K562 (cell line): Measurements from ENCODE around the gene SNRNP48. TPM values are rescaled to one million over a fixed set of nuclear protein-coding genes. Genes with fewer than 3 reads are reported as not detected.

Experiments
- BRD4 ChIP-seq: fragments of 200-600 bp; sonication (generic); IDR thresholded peaks from 2 replicates; pipeline ENCODE4 v1.6.1; 2017; ENCODE audit warnings: inconsistent platforms
- CHD4 ChIP-seq: fragments of 200-600 bp; sonication (generic); IDR thresholded peaks from 3 replicates; pipeline ENCODE4 v1.6.1; 2012; ENCODE audit warnings: low read depth, mild to moderate bottlenecking, mixed read lengths, low read length, inconsistent platforms; ENCODE audit not compliant: insufficient read depth, insufficient replicate concordance, poor library complexity, severe bottlenecking
- FOSL1 ChIP-seq: fragments of 200-800 bp; sonication (Bioruptor generic); conservative IDR thresholded peaks from 2 replicates; pipeline ENCODE4 v1.6.1; 2016; ENCODE audit warnings: missing genetic modification characterization, missing compliant biosample characterization
- GABPB1 ChIP-seq: sonication (generic); formaldehyde crosslinking; IDR thresholded peaks from 2 replicates; pipeline ENCODE4 v1.8.0; 2022; ENCODE audit warnings: mild to moderate bottlenecking, missing genetic modification reagents
- LARP7 ChIP-seq: fragments of 450-650 bp; IDR thresholded peaks from 2 replicates; pipeline ENCODE4 v1.6.1; 2016
- MAZ ChIP-seq, 2 experiments: fragments of 450-650 bp in 1 of 2; sonication (generic) in 1 of 2; formaldehyde crosslinking; IDR thresholded peaks in 1 of 2; conservative IDR thresholded peaks in 1 of 2; 2 replicates each; pipeline versions ENCODE4 v1.4.0 to v1.5.0; 2020; ENCODE audit warnings: mild to moderate bottlenecking in 1 of 2, missing genetic modification reagents in 1 of 2
- MCM5 ChIP-seq: fragments of 450-650 bp; IDR thresholded peaks from 2 replicates; pipeline ENCODE4 v1.6.1; 2016; ENCODE audit warnings: low read depth
- MIER1 ChIP-seq: fragments of 450-650 bp; IDR thresholded peaks from 2 replicates; pipeline ENCODE4 v1.6.1; 2016; ENCODE audit warnings: antibody characterized with exemption, mild to moderate bottlenecking, low read depth
- MYC ChIP-seq, 2 experiments: fragments of 250-450 bp in 1 of 2; sonication (Bioruptor Pico) in 1 of 2; IDR thresholded peaks; 2 replicates each; pipeline versions ENCODE4 v1.5.1 to v1.6.1; 2012 to 2021; ENCODE audit warnings: low read depth in 2 of 2, borderline replicate concordance in 1 of 2, improper control_type of control experiment in 1 of 2, low read length in 1 of 2, mild to moderate bottlenecking in 1 of 2, moderate library complexity in 1 of 2
- NFE2L1 ChIP-seq: fragments of 450-650 bp; IDR thresholded peaks from 2 replicates; pipeline ENCODE4 v1.6.1; 2016; ENCODE audit warnings: missing genetic modification characterization, low read depth, mild to moderate bottlenecking, missing compliant biosample characterization, moderate library complexity, borderline replicate concordance
- NFYB ChIP-seq: IDR thresholded peaks from 2 replicates; pipeline ENCODE4 v1.6.1; 2011; ENCODE audit warnings: mild to moderate bottlenecking, moderate library complexity; ENCODE audit not compliant: insufficient read length; ENCODE audit errors: extremely low read depth
- PHF21A ChIP-seq: fragments of 450-650 bp; IDR thresholded peaks from 2 replicates; pipeline ENCODE4 v1.6.1; 2017; ENCODE audit warnings: low read depth, borderline replicate concordance
- RBM15 ChIP-seq: fragments of 200-400 bp; formaldehyde crosslinking; IDR thresholded peaks from 2 replicates; pipeline ENCODE4 v1.6.1; 2018; ENCODE audit warnings: mild to moderate bottlenecking, low read length, moderate library complexity; ENCODE audit not compliant: insufficient read depth
- RBM34 ChIP-seq: fragments of 200-400 bp; formaldehyde crosslinking; IDR thresholded peaks from 2 replicates; pipeline ENCODE4 v1.6.1; 2018; ENCODE audit warnings: low read length, borderline replicate concordance; ENCODE audit not compliant: insufficient read depth
- TBL1XR1 ChIP-seq, 2 experiments: IDR thresholded peaks; 2 replicates each; pipeline ENCODE4 v1.6.1; 2012; ENCODE audit warnings: improper control_type of control experiment in 2 of 2, low read length in 2 of 2, mild to moderate bottlenecking in 1 of 2
- TEAD4 ChIP-seq, 2 experiments: sonication (generic) in 1 of 2; formaldehyde crosslinking in 1 of 2; IDR thresholded peaks; 2 replicates each; pipeline versions ENCODE4 v1.6.1 to v1.8.0; 2012 to 2022; ENCODE audit warnings: borderline replicate concordance in 1 of 2, inconsistent platforms in 1 of 2, low read length in 1 of 2, mild to moderate bottlenecking in 1 of 2, missing genetic modification reagents in 1 of 2
- TFAM ChIP-seq: fragments of 250-450 bp; sonication (Bioruptor Pico); conservative IDR thresholded peaks from 2 replicates; pipeline ENCODE4 v1.5.0; 2021; ENCODE audit warnings: mild to moderate bottlenecking, moderate library complexity
- ZNF134 ChIP-seq: fragments of 250-450 bp; sonication (Bioruptor Pico); conservative IDR thresholded peaks from 2 replicates; pipeline ENCODE4 v1.4.0; 2020
- ZNF41 ChIP-seq: fragments of 250-450 bp; sonication (Bioruptor Pico); conservative IDR thresholded peaks from 2 replicates; pipeline ENCODE4 v1.4.0; 2020; ENCODE audit warnings: mild to moderate bottlenecking
- ZNF583 ChIP-seq: fragments of 250-450 bp; sonication (Bioruptor Pico); IDR thresholded peaks from 2 replicates; pipeline ENCODE4 v1.4.0; 2020
- ZNF696 ChIP-seq: fragments of 250-450 bp; sonication (Bioruptor Pico); conservative IDR thresholded peaks from 2 replicates; pipeline ENCODE4 v1.4.0; 2020; ENCODE audit warnings: mild to moderate bottlenecking, moderate library complexity
- polyA plus RNA-seq, 8 experiments: library from polyadenylated mRNA; depleted of rRNA in 4 of 8; stranded (reverse) in 5 of 8; unstranded in 3 of 8; fragments of >200 nt; fragmentation: Nextera tagmentation in 2 of 8; fragmentation: Illumina TruSeq in 1 of 8; extraction: Ambion mirVana in 2 of 8; extraction: Trizol in 1 of 8; gene quantifications; 2 replicates each; pipeline versions ENCODE4 v1.2.1 to v1.2.3, GENCODE V29; 2011 to 2014; ENCODE audit warnings: inconsistent platforms in 1 of 8, missing spikeins in 1 of 8
- total RNA-seq, 7 experiments: library from RNA; depleted of rRNA in 6 of 7; stranded (reverse); fragments of >200 nt in 6 of 7; fragmentation: Illumina TruSeq in 2 of 7; extraction: Trizol in 2 of 7; gene quantifications; 2 replicates each; pipeline versions ENCODE4 v1.2.1 to v1.2.3, GENCODE V29; 2011 to 2021; ENCODE audit warnings: low replicate concordance in 1 of 7
- TF ChIP-seq, protein P1 (sequence below): fragments of 450-650 bp; conservative IDR thresholded peaks from 2 replicates; pipeline ENCODE4 v1.6.1; 2016; ENCODE audit warnings: missing genetic modification characterization, low read depth, mild to moderate bottlenecking, control low read depth, missing compliant biosample characterization
- TF ChIP-seq, protein P2 (sequence below), 2 experiments: IDR thresholded peaks; 2 replicates each; pipeline ENCODE4 v1.6.1; 2012; ENCODE audit warnings: improper control_type of control experiment in 2 of 2, low read depth in 2 of 2, low read length in 2 of 2, borderline replicate concordance in 1 of 2
- TF ChIP-seq, protein P3 (sequence below): fragments of 450-650 bp; formaldehyde crosslinking; IDR thresholded peaks from 2 replicates; pipeline ENCODE4 v1.4.0; 2020; ENCODE audit warnings: mild to moderate bottlenecking, mixed read lengths

Gene SNRNP48
- total and polyA plus RNA-seq, 9 of the 15 experiments (the other 6 are each of a cell fraction or from before 2014, with no cell fraction given): 6.2 to 32.9 (median 18.6) TPM

DNA sequence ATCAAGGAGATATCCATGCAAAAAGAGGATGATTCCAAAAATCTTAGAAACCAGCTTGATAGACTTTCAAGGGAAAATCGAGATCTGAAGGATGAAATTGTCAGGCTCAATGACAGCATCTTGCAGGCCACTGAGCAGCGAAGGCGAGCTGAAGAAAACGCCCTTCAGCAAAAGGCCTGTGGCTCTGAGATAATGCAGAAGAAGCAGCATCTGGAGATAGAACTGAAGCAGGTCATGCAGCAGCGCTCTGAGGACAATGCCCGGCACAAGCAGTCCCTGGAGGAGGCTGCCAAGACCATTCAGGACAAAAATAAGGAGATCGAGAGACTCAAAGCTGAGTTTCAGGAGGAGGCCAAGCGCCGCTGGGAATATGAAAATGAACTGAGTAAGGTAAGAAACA lies 10.1 kb upstream of the SNRNP48 start (continued):
- TF ChIP-seq ZNF696 (CRISPR knock-in tag): no peak
- no peak for TF ChIP-seq MYC (IDR thresholded peaks at IDR 0.05; ENCODE audit: low read depth, low read length)
- no peak for TF ChIP-seq MYC (CRISPR knock-in tag; IDR thresholded peaks at IDR 0.05; ENCODE audit: borderline replicate concordance, low read depth)
- TF ChIP-seq, protein P1, sequence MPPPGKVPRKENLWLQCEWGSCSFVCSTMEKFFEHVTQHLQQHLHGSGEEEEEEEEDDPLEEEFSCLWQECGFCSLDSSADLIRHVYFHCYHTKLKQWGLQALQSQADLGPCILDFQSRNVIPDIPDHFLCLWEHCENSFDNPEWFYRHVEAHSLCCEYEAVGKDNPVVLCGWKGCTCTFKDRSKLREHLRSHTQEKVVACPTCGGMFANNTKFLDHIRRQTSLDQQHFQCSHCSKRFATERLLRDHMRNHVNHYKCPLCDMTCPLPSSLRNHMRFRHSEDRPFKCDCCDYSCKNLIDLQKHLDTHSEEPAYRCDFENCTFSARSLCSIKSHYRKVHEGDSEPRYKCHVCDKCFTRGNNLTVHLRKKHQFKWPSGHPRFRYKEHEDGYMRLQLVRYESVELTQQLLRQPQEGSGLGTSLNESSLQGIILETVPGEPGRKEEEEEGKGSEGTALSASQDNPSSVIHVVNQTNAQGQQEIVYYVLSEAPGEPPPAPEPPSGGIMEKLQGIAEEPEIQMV (tag): no peak
- no peak for TF ChIP-seq NFE2L1 (tag)
- TF ChIP-seq RBM15: no peak
- TF ChIP-seq RBM34: no peak
- TF ChIP-seq TBL1XR1 (IDR thresholded peaks at IDR 0.05; ENCODE audit: low read length in 2 of 2): no peak
- no peak for TF ChIP-seq MAZ (CRISPR knock-in tag; conservative IDR thresholded peaks at IDR 0.05 in 1 of 2, IDR thresholded peaks at IDR 0.05 in 1 of 2)
- TF ChIP-seq FOSL1 (tag): no peak
- no peak for TF ChIP-seq MIER1
- no peak for TF ChIP-seq TFAM (CRISPR knock-in tag)
- no peak for TF ChIP-seq ZNF134 (CRISPR knock-in tag)
- TF ChIP-seq ZNF41 (CRISPR knock-in tag): no peak
- TF ChIP-seq TEAD4 (IDR thresholded peaks at IDR 0.05; ENCODE audit: low read length): peak; percentile 71
- TF ChIP-seq TEAD4 (CRISPR knock-in tag; IDR thresholded peaks at IDR 0.05; ENCODE audit: borderline replicate concordance): no peak
- TF ChIP-seq GABPB1 (CRISPR knock-in tag): no peak
- TF ChIP-seq, protein P2, sequence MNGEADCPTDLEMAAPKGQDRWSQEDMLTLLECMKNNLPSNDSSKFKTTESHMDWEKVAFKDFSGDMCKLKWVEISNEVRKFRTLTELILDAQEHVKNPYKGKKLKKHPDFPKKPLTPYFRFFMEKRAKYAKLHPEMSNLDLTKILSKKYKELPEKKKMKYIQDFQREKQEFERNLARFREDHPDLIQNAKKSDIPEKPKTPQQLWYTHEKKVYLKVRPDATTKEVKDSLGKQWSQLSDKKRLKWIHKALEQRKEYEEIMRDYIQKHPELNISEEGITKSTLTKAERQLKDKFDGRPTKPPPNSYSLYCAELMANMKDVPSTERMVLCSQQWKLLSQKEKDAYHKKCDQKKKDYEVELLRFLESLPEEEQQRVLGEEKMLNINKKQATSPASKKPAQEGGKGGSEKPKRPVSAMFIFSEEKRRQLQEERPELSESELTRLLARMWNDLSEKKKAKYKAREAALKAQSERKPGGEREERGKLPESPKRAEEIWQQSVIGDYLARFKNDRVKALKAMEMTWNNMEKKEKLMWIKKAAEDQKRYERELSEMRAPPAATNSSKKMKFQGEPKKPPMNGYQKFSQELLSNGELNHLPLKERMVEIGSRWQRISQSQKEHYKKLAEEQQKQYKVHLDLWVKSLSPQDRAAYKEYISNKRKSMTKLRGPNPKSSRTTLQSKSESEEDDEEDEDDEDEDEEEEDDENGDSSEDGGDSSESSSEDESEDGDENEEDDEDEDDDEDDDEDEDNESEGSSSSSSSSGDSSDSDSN (IDR thresholded peaks at IDR 0.05; ENCODE audit: borderline replicate concordance in 1 of 2, low read depth in 2 of 2, low read length in 2 of 2): no peak
- TF ChIP-seq, protein P3, sequence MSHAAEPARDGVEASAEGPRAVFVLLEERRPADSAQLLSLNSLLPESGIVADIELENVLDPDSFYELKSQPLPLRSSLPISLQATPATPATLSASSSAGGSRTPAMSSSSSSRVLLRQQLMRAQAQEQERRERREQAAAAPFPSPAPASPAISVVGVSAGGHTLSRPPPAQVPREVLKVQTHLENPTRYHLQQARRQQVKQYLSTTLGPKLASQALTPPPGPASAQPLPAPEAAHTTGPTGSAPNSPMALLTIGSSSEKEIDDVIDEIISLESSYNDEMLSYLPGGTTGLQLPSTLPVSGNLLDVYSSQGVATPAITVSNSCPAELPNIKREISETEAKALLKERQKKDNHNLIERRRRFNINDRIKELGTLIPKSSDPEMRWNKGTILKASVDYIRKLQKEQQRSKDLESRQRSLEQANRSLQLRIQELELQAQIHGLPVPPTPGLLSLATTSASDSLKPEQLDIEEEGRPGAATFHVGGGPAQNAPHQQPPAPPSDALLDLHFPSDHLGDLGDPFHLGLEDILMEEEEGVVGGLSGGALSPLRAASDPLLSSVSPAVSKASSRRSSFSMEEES (CRISPR knock-in tag): no peak
- no peak for TF ChIP-seq ZNF583 (CRISPR knock-in tag)
- TF ChIP-seq MCM5: no peak
- no peak for TF ChIP-seq NFYB
- no peak for TF ChIP-seq PHF21A
- no peak for TF ChIP-seq CHD4
- no peak for TF ChIP-seq LARP7
- no peak for TF ChIP-seq BRD4
